ENCODE measurements around the gene DDR2.

DDR2 gene

DNA sequence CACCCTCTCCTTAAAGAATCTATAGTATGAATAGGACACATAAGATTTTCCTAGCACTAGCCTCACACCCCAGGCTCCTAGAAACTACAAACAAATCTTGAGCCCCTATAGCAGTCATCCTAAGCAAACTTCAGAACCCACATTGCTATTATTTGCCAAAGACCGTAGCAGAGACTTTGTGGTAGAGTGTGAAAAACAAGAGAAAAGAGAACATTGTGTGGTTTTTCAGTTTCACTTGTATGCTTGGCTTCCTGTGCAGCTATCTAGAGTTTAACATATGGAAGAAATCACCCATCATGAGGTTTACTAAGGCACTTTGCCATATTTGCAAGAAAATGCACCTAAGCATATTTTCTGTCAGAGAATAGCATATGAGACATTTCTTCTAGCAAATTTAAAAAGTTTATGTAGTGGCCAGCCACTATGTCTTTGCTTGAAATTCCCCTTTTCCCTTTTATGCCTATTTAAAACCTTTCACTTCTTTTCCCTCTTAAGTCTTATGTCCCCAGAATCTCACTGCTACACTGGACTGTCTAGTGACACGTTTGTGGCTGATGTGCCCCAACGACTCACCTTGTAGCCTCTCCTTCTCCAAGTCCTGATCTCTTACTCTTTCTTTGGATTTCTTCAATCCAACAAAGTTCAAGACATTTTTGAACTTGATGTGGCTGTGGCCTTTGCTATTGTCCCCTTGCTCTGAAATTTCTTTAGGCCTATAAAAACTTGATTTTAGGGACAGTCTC is 203.1 kb downstream of the DDR2 start:
- WGBS, 2 experiments (ENCODE audit: insufficient coverage in 2 of 2): 73 to 76% methylated on average over 2 of the region's 3 CpGs
- Histone ChIP-seq H3K27ac (ENCODE audit: low read depth, low read length, severe bottlenecking) (no peak overlapping the region), H3K9me3 (ENCODE audit: control insufficient read depth, low read length) (peaks cover 9% of the 10 kb centered on the region), H3K4me3 (ENCODE audit: extremely low read depth, insufficient read depth, low read length, poor library complexity, severe bottlenecking) (no peak overlapping the region), H3K36me3 (ENCODE audit: control insufficient read depth, insufficient read depth, low read length) (no peaks in the 10 kb centered on the region), H3K4me1 (ENCODE audit: control insufficient read depth, insufficient read depth, low read length, poor library complexity, severe bottlenecking) (no peaks in the 10 kb centered on the region)

Measured in mesodermal cell (in vitro differentiated cells).